Measurements from ENCODE around the gene SLC35A4. TPM values are rescaled to one million over a fixed set of nuclear protein-coding genes. Genes with fewer than 3 reads are reported as not detected.

SLC35A4 gene
- total and polyA plus RNA-seq, 2 of the 13 experiments (the other 11 are each of a cell fraction or from before 2014, with no cell fraction given): 0.71 to 4.0 TPM

GRCh38 chr5:140557136-140557805 lies 7.4 kb upstream of the SLC35A4 start, which contains the start of gene SRA1 (continued):
- TF ChIP-seq ZNF547 (CRISPR knock-in tag; IDR thresholded peaks at IDR 0.05): peak; percentile 67; the same call in 1 of the 2 replicates
- peak; percentile 93 for TF ChIP-seq GABPA (IDR thresholded peaks at IDR 0.05; ENCODE audit: low read depth, low read length)
- peak; percentile 98 for TF ChIP-seq GABPA (CRISPR knock-in tag; IDR thresholded peaks at IDR 0.05; ENCODE audit: low read depth)
- no peak for TF ChIP-seq FOXK2 (IDR thresholded peaks at IDR 0.05)
- peak; percentile 88 for TF ChIP-seq ZNF124 (CRISPR knock-in tag; IDR thresholded peaks at IDR 0.05)
- TF ChIP-seq ZSCAN20 (CRISPR knock-in tag; IDR thresholded peaks at IDR 0.05; ENCODE audit: borderline replicate concordance): peak; percentile 44; the same call in 1 of the 2 replicates
- no peak for TF ChIP-seq ZNF512B (CRISPR knock-in tag; IDR thresholded peaks at IDR 0.05; ENCODE audit: borderline replicate concordance)
- peak; percentile 86 for TF ChIP-seq BRD4 (CRISPR knock-in tag; IDR thresholded peaks at IDR 0.05)
- peak; percentile 75 for TF ChIP-seq HNRNPLL (IDR thresholded peaks at IDR 0.05; ENCODE audit: low read depth, low read length, poor library complexity, severe bottlenecking)
- no peak for TF ChIP-seq ZNF280D (CRISPR knock-in tag; IDR thresholded peaks at IDR 0.05)
- TF ChIP-seq ZNF558 (CRISPR knock-in tag; IDR thresholded peaks at IDR 0.05; ENCODE audit: borderline replicate concordance): peak; percentile 86; the same call in 1 of the 2 replicates
- TF ChIP-seq ZKSCAN5 (CRISPR knock-in tag; IDR thresholded peaks at IDR 0.05): no peak
- TF ChIP-seq ZNF260 (CRISPR knock-in tag; IDR thresholded peaks at IDR 0.05; ENCODE audit: borderline replicate concordance, low read depth): no peak
- peak; percentile 51; the same call in 1 of the 2 replicates for TF ChIP-seq ZNF770 (CRISPR knock-in tag; IDR thresholded peaks at IDR 0.05)
- TF ChIP-seq DMTF1 (CRISPR knock-in tag; IDR thresholded peaks at IDR 0.05): no peak
- TF ChIP-seq SMC3 (IDR thresholded peaks at IDR 0.05; ENCODE audit: low read length): no peak
- TF ChIP-seq RBM39 (IDR thresholded peaks at IDR 0.05; ENCODE audit: low read depth, low read length, poor library complexity, severe bottlenecking): peak; percentile 70
- 0 out of 2 replicates have a peak, but pooled peaks have one; percentile 15 for TF ChIP-seq CHD2 (IDR thresholded peaks at IDR 0.05; ENCODE audit: low read depth, low read length)
- no peak for TF ChIP-seq ZEB1 (IDR thresholded peaks at IDR 0.05; ENCODE audit: insufficient replicate concordance, low read depth)

Data from HepG2 (cell line).